HG03095 (cell line): ENCODE results near the gene C1QTNF9.
"Not testable (repeated sequence)": the region's sequence is repeated elsewhere in the genome, so short reads cannot be mapped to it uniquely, and the experiment has no call there.

Experiments used
- ATAC-seq: cut with Tn5 transposase; IDR thresholded peaks from one replicate; pipeline ENCODE4 v1.9.1; 2021; ENCODE audit warnings: moderate library complexity; ENCODE audit not compliant: unreplicated experiment

C1QTNF9 gene

GRCh38 chr13:24281188-24282008 lies 28.0 kb upstream of the C1QTNF9 start:
- ATAC-seq = no peak

- ATAC-seq = no peak
Observed at GRCh38 chr13:24282256-24282655, 27.1 kb upstream of the C1QTNF9 start.

- no peak for ATAC-seq
Observed at GRCh38 chr13:24284889-24285565, 24.4 kb upstream of the C1QTNF9 start.

GRCh38 chr13:24286624-24287023 lies 22.8 kb upstream of the C1QTNF9 start:
- no peak for ATAC-seq

- no peak for ATAC-seq
Observed at GRCh38 chr13:24287748-24288287, 21.6 kb upstream of the C1QTNF9 start.

GRCh38 chr13:24288870-24289269 lies 20.5 kb upstream of the C1QTNF9 start:
- no peak for ATAC-seq

GRCh38 chr13:24290280-24290932 lies 19.0 kb upstream of the C1QTNF9 start:
- ATAC-seq = no peak

GRCh38 chr13:24292481-24292880 lies 16.9 kb upstream of the C1QTNF9 start:
- no peak for ATAC-seq

- ATAC-seq = no peak
Observed at GRCh38 chr13:24293746-24294145, 15.6 kb upstream of the C1QTNF9 start.

GRCh38 chr13:24299488-24300114 lies 9.8 kb upstream of the C1QTNF9 start:
- ATAC-seq = no peak

- ATAC-seq = no peak
Observed at GRCh38 chr13:24301434-24301833, 7.9 kb upstream of the C1QTNF9 start.

GRCh38 chr13:24301911-24302310 lies 7.5 kb upstream of the C1QTNF9 start:
- no peak for ATAC-seq

- ATAC-seq = no peak
Observed at GRCh38 chr13:24304620-24305019, 4.8 kb upstream of the C1QTNF9 start.

- ATAC-seq = no peak
Observed at GRCh38 chr13:24306632-24307031, 2.7 kb upstream of the C1QTNF9 start.

GRCh38 chr13:24307211-24308067 lies 1.9 kb upstream of the C1QTNF9 start:
- no peak for ATAC-seq

GRCh38 chr13:24308068-24308445 lies 1.3 kb upstream of the C1QTNF9 start:
- no peak for ATAC-seq

GRCh38 chr13:24308488-24309020 lies 826 bp upstream of the C1QTNF9 start:
- ATAC-seq = no peak

- ATAC-seq = no peak
Observed at GRCh38 chr13:24313439-24313838, 4.1 kb downstream of the C1QTNF9 start.

GRCh38 chr13:24317835-24318234 lies 8.5 kb downstream of the C1QTNF9 start:
- not testable (repeated sequence) for ATAC-seq

GRCh38 chr13:24318878-24319277 lies 9.5 kb downstream of the C1QTNF9 start:
- ATAC-seq = not testable (repeated sequence)
